HCEC 1CT (cell line): ENCODE results near the gene RNF217.
"Not testable (repeated sequence)": the region's sequence is repeated elsewhere in the genome, so short reads cannot be mapped to it uniquely, and the experiment has no call there.

ENCODE experiments used
- DNase-seq: peaks from one replicate; pipeline ENCODE4 v3.0.0-alpha.2; 2017

The RNF217 gene

DNA sequence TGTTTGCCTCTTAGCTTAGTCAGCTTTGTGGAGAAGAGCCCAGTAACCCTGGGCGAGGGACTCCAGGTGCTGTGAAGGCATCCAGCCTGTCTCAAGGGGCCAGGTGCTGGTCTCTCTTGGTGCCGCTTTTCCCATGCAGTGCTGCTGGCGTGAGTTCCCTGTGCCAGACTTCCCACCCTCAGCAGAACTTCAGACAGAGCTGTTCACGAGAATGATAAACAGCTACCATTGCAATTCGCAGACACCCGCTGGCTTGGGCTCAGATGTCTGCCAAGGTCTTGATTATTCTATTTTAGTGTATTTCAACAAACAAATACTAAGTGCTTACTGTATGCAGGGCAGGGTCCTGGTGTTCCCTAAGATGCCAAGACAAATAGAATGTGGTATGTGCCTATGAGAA is 57.7 kb downstream of the RNF217 start:
- DNase-seq = no peak

DNA sequence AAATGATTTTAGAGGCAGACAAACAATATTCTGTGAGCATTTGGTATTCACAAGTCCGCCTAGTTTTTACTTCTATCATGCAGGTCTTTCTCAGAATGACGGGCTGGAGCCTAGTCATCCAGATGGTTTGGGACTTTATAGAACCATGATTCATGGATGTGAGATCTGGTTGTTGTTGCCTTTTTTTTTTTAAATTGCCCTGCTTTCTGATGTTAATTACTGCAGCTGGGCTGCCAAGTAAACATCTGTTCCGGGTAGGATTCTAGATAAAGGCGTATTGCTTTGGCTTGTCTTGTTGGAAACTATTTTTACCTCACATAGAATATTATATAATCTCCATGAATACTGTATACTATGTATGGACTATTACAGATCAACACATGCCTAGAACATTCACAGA is 58.1 kb downstream of the RNF217 start:
- peak; percentile 41 for DNase-seq

- peak; percentile 33 for DNase-seq
Observed at GRCh38 chr6:125022391-125022989, 60.3 kb downstream of the RNF217 start.

DNA sequence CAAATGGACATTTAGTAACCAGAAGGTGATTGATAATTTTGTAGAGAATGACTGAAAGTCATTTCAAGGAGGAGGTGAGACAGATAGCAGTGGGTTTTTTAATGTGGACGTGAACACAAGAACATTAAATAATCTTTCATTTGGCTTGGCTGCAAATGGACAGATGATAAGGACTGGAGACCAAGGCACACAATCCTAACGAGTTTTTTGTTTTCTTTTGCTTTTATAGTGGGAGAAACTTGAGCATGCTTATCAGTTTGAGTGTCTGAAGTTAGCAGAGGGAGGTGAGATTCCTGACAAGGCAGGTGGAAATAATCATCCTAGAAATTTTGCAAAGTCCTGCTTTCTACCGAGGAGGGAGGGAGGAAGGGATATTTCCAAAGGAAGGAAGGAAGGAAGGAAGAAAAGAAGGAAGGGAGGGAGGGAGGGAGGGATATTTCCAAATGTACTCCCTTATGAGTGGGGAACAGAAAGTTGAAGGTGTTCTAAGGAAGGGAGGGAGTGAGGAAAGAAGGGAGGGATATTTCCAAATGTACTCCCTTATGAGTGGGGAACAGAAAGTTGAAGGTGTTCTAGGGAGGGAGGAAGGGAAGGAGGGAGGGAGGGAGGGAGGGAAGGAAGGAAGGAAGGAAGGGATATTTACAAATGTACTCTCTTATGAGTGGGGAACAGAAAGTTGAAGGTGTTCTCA is 63.1 kb downstream of the RNF217 start:
- DNase-seq = no peak

- DNase-seq = no peak
Observed at GRCh38 chr6:125027287-125027686, 65.0 kb downstream of the RNF217 start.

DNA sequence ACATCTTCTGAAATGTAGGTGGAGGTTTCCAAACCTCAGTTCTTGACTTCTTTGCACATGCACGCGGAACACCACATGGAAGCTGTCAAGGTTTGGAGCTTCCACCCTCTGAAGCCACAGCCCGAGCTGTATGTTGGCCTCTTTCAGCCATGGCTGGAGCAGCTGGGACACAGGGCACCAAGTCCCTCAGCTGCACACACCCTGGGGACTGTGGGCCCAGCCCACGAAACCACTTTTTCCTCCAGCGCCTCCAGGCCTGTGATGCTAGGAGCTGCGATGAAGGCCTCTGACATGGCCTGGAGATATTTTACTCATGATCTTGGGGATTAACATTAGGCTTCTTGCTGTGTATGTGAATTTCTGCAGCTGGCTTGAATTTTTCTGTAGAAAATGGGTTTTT is 68.7 kb downstream of the RNF217 start:
- no peak for DNase-seq

- DNase-seq = no peak
Observed at GRCh38 chr6:125031385-125031784, 69.1 kb downstream of the RNF217 start.

DNA sequence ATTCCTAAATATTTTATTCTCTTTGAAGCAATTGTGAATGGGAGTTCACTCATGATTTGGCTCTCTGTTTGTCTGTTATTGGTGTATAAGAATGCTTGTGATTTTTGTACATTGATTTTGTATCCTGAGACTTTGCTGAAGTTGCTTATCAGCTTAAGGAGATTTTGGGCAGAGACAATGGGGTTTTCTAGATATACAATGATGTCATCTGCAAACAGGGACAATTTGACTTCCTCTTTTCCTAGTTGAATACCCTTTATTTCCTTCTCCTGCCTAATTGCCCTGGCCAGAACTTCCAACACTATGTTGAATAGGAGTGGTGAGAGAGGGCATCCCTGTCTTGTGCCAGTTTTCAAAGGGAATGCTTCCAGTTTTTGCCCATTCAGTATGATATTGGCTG is 72.7 kb downstream of the RNF217 start:
- DNase-seq = not testable (repeated sequence)

DNA sequence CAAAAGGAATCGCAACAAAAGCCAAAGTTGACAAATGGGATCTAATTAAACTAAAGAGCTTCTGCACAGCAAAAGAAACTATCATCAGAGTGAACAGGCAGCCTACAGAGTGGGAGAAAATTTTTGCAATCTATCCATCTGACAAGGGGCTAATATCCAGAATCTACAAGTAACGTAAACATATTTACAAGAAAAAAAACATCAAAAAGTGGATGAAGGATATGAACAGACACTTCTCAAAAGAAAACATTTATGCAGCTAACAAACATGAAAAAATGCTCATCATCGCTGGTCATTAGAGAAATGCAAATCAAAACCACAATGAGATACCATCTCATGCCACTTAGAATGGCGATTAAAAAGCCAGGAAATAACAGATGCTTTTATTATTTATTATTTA is 74.2 kb downstream of the RNF217 start:
- not testable (repeated sequence) for DNase-seq

GRCh38 chr6:125037827-125038226 is 75.6 kb downstream of the RNF217 start:
- no peak for DNase-seq

DNA sequence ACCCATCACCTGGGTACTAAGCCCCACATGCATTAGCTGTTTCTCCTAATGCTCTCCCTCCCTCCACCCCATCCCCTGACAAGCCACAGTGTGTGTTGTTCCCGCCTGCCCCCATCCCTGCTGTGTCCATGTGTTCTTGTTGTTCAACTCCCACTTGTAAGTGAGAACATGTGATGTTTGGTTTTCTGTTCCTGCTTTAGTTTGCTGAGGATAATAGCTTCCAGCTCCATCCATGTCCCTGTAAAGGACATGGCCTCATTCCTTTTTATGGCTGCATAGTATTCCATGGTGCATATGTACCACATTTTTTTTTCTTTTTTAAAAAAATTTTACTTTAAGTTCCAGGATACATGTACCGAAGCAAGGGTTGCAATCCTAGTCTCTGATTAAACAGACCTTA is 76.7 kb downstream of the RNF217 start:
- DNase-seq = no peak

DNA sequence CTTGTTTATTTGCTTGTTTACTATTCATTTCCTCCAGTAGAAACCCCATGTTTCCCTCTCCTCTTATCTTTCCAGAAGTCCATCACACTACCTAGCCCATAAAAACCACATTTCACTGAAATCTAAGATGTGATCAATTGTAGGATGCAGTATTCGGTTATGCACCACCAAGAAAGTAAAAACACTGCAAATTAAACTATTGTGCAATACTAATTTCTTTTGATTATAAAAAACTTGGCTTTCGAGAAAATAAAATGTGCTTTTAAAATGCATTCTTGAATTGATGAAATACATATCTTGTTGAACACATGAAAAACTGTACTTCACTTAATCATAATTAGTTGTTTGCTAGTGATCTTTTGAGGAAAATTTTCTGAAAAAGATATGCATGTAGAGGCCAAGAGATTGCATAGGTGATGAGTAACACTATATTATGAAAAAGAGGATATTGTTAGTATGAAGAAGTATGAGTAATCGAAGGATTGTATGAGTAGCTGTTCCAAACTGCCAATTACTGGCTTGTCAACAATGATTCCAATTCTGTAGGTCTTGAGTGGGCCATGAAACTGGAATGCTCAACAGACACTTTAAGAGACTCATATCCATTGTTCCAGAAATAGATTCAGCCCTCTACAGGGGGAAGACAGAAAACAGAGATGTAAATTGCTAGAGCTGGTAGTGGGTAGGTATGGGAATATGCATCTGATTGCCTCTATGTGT is 79.7 kb downstream of the RNF217 start:
- DNase-seq = peak; percentile 86

GRCh38 chr6:125044066-125044465 is 81.8 kb downstream of the RNF217 start:
- no peak for DNase-seq

DNA sequence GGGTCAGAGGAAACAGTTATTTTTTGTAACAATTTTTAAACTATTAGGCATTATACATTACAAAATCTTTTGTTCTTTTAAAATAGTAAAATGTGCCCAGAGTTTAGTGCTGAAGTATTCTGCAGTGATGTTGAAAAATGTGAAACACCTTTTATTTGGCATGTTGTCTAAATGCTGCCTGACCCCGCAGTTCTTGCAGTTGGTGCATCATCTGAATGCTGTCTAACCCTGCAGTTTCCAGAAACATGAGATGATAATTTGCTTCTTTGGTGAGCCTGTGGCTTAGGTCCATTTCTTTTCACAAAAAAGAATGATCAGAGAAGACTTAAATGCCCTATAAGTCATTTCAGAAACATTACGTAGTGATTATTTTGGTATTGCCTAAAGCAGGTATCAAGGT is 82.4 kb downstream of the RNF217 start:
- DNase-seq = no peak

DNA sequence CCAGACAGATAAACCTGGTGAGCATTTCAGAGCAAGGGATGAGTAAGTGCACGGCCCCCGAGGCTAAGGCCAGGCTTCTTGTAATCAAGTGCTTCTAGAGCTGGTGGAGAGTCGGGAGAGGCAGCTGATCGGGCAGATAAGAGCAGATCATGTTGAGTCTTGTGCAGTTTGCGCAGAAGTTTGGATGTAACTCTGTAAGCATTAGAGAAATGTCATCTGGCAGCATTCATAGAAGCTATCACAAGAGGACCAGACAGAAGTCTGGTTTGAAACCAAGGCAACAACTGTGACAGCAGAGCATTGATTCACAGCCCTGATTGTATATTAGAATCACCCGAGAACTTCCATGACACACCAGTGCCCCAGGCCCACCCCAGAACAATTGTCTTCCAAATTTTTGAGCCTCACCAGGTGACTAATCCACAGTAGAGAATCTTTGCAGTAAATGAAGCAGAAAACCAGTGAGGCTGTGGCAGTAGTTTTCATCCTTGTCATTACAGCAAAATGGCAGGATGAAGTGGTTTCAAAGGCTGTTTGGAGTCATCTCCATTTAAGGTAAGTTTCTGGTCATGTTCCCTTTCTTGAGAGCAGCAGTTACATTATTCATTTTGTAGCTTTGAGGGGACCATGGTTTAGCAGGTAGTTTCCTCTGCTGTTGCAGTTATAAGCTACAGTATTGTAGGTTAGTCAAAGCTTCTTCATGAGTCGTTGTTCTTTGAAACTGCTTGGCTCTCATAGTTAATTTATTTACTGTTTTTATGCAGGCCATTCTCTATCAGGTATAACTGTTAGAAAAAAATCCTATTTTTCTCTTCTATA is 84.1 kb downstream of the RNF217 start:
- DNase-seq = no peak

DNA sequence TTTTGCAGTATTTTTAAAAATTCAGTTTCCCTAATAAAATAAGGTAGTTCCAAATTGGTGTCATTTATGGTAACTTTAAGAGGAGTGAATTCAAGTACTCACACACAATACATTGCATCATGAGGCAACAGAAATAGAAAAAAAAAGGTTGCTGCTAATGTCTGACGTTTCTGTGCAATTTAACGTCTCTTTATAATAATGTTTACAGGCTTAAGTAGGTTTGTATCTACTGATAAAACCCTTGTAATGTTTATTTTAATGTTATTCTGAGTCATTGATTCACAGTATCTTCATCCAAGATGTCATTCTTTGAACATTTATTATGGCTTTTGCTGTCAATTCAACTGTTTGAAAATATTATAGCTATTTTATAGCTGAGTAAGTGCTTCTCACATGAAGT is 86.0 kb downstream of the RNF217 start:
- DNase-seq = no peak

DNA sequence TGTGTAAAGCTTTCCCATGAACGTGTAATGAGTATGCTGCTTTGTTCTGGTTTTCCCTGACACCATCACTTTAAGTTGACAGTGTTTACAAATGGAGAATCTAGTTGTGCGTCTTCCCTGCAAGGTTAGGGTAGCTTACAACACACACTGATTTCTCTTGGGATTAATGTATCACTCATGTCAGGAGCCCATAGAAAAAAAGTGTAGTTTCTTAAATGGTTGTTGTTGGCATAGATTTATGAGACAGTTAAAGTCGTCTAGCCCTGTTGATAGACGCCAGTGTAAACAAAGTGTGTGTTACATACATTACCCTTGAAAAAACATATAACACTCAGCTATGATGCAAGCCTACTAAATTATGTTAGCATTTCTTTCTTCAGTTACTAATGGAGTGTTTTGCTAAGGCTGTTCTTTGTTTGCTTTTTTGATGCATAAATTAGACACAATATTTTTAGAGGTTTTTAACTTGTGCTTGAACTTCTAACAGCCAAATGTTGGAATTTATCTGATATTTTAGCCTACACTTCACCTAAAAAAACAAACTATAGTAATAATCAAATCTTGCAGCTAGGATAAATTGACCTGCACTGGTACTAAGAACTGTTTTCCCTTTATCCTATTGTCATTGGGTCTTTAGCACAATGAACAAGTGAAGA is 88.6 kb downstream of the RNF217 start:
- no peak for DNase-seq

- no peak for DNase-seq
Observed at GRCh38 chr6:125053809-125054208, 91.6 kb downstream of the RNF217 start.

DNA sequence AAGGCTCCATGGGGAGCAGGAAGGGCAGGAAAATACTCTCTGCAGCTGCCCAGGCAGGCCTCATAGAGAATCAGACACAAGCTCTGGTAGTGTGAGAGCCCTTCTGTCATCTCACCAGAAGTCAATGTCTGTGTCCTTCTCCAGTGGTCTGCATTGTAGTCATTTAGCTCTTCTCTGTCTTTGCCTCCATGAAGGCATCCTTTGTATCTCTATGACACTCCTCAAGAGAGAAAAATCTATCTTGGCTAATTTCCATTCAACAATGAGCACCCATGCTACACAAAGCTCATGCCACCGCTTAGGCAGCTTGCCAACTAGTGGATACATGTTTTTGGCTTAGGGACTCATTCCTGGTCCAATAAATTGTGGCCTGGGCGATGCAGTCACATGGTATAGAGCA is 92.1 kb downstream of the RNF217 start:
- no peak for DNase-seq

DNA sequence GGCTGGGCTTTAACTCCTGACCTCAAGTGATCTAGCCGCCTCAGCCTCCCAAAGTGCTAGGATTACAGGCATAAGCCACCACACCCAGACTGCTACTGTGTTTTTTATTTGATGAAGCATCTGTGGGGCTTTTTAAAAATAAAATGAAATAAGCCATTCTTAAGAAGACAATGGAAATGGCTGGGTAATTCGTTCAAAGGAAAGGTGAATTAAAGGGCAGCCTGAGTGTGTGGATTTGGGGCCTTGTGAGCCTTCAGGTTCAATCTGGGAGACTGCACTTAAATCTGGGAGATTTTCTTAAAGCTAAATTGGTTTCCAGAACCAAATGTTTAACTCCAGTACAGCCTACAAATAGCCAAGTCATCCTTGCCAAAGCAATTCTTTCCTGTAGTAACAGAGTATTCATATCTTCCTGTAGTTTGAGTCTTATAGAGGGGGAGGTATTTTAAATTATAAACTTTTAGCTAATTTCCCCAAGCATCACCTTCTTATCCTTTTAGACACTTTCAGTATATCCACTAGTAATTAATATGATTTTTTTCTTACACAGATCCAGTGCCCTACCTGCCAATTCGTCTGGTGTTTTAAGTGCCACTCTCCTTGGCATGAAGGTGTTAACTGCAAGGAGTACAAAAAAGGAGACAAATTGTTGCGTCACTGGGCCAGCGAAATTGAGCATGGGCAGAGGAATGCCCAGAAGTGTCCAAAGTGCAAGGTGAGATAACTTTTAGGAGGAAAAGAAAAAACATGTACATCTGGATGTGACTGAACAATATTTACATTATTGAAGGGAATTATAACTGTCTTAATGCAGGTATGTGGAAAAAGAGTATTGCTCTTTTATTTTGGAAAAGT is 95.4 kb downstream of the RNF217 start:
- no peak for DNase-seq

DNA sequence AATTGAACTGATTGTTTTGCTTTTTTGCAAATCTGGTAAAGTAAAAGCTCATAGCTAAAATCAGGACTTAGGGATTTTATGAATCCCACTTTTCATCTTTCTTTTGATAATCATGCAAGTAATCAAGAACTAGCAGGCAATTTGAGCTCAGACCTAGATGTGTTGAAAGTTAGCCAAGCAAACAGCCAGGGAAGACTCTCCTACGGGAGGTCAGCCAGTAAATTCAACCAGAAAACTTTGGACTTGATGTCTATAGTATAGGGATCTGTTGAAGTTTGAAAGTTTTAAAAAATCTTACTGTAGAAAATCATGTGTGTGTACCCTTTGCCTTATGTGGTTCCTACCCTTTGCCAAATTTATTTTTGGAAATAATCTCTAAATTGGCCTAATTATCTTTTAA is 96.3 kb downstream of the RNF217 start:
- no peak for DNase-seq

DNA sequence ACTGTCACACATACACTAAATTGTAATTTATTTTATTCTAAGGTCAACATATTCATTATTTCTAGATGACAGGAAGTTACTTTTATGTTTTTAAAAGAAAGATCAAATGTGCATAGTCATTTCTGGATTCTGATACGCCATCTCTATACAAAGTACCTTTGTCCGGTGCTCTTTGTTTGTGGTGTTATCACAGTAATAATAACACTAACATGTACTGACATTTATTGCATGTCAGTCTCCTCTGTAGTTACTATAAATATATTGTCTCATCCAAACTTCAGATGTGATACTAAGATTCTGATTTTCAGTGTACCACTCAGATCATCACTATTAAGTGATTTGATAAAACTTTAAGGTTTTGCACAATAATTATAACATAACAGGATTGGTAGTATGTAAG is 101.1 kb downstream of the RNF217 start:
- no peak for DNase-seq
